Measurements from ENCODE around the gene HOXA4. TPM values are rescaled to one million over a fixed set of nuclear protein-coding genes. Genes with fewer than 3 reads are reported as not detected.

HOXA4 gene
- total and polyA plus RNA-seq, 11 donors, result 0.23 to 2.6 (median 0.82) TPM; not detected in 1

DNA sequence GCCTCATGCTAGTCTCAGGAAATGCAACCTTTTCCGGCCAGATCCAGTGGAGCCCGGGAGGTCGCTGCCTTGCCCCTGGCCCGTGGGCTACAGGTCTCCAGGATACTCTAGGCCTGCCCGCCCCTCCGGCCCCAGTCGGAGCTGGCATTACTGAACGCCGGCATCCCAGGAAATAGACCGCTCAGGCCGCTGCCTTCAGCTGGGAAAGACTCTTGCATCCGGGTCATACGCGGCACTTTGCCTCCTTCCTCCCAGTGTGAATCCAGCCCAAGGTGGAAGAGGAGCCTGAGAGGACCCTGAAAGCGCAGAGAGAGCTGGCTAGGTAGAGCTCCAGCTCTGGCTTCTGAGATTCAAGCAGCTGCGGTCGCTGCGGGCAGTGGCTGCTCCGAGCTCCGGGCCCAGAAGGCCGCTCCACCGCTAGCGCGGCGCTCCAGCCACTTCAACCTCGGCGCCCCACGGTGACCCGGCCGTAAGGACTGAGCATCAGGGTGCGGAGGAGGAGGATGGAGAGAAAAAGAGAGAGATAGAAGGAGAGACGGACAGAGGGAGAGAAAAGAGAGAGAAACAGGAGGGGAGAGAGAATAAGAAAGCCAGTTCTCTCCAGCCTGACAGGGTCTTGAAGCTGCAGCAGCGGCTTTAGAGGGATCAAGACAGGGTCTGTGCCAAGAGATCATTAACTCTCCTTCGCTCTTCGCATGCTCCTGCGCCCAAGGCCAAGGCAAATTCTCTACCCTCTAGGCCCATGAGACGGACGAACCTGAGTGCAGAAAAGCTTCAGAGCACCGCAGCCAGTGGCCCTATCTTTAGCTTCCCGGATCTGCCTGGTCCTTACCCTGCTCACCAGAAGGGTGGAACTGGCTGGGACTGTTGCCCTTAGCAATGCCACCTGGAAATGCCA lies 45.3 kb upstream of the HOXA4 start:
- no peaks in the 10 kb centered on the region for H3K9me3 ChIP-seq
- H3K27me3 ChIP-seq, result peaks cover 89 to 100% (median 100%) of the 10 kb centered on the region in 9 donors
- peak overlapping the region in 1 of 12 donors; percentile 91 for H3K27ac ChIP-seq
- peaks cover 0 to 40% (median 23%) of the 10 kb centered on the region in 12 donors for H3K4me1 ChIP-seq
- no peaks in the 10 kb centered on the region for H3K36me3 ChIP-seq
- no peak for ATAC-seq
- TF ChIP-seq CTCF (IDR thresholded peaks at IDR 0.05) (no peak), POLR2A (IDR thresholded peaks at IDR 0.05) (no peak)
- peak in 1 of 5 donors; percentile 49 for DNase-seq
- WGBS, 4 donors, result 31 to 45% (median 39%) methylated on average over 27 to 40 of the region's 40 CpGs
- H3K4me3 ChIP-seq, result no peak overlapping the region
- intact Hi-C loops (cut with DNase I), result loop anchor here in 1 of 10 donors (10.0 kb wide), 1 partner anchor 1311 kb away; no protein-coding TSS in a partner anchor

- no peaks in the 10 kb centered on the region for H3K36me3 ChIP-seq
- ATAC-seq (no peak), DNase-seq (peak in 2 of 5 donors; percentile 15 to 23)
- peaks cover 0 to 40% (median 23%) of the 10 kb centered on the region in 12 donors for H3K4me1 ChIP-seq
- WGBS, 4 donors, result 34 to 47% (median 45%) methylated on average over 9 to 12 of the region's 12 CpGs
- H3K4me3 ChIP-seq, result no peak overlapping the region
- H3K27me3 ChIP-seq, result peaks cover 85 to 100% (median 100%) of the 10 kb centered on the region in 9 donors
- intact Hi-C loops (cut with DNase I), result loop anchor here in 1 of 10 donors (10.0 kb wide), 1 partner anchor 1310 kb away; no protein-coding TSS in a partner anchor
- no peak for TF ChIP-seq CTCF (IDR thresholded peaks at IDR 0.05)
- TF ChIP-seq POLR2A (IDR thresholded peaks at IDR 0.05), result no peak
- peak overlapping the region in 1 of 12 donors; percentile 91 for H3K27ac ChIP-seq
- H3K9me3 ChIP-seq, result no peaks in the 10 kb centered on the region
These were observed 44.5 kb upstream of the HOXA4 start for GRCh38 chr7:27174874-27175625.

- peaks cover 87 to 100% (median 100%) of the 10 kb centered on the region in 9 donors for H3K27me3 ChIP-seq
- peaks cover 0 to 41% (median 20%) of the 10 kb centered on the region in 12 donors for H3K4me1 ChIP-seq
- H3K27ac ChIP-seq, result peak within 1 kb of the TSS in 1 of 12 donors; percentile 91
- H3K4me3 ChIP-seq, result peak within 1 kb of the TSS; percentile 25 to 59 (median 41)
- TF ChIP-seq CTCF (IDR thresholded peaks at IDR 0.05) (no peak), POLR2A (IDR thresholded peaks at IDR 0.05) (no peak)
- WGBS, 4 donors, result 3 to 6% (median 4%) methylated on average over 48 to 82 of the region's 82 CpGs
- intact Hi-C loops (cut with DNase I), result loop anchor here in 1 of 10 donors (10.0 kb wide), 1 partner anchor 1309 kb away; no protein-coding TSS in a partner anchor
- ATAC-seq, result no peak
- DNase-seq, result peak in 1 of 5 donors; percentile 55
- no peaks in the 10 kb centered on the region for H3K9me3 ChIP-seq
- no peaks in the 10 kb centered on the region for H3K36me3 ChIP-seq
These were observed 43.7 kb upstream of the HOXA4 start, which contains the start of gene HOXA10 for GRCh38 chr7:27173956-27174873. Gene HOXA10, minus strand, starts transcription at chr7:27174320. Its CDS starts 14 bp downstream, at chr7:27174306.
